Measurements from ENCODE around the gene SPATA13.
"Not testable (repeated sequence)": the region's sequence is repeated elsewhere in the genome, so short reads cannot be mapped to it uniquely, and the experiment has no call there.

Gene SPATA13

GRCh38 chr13:24160458-24161009 is at the start of gene SPATA13:
Gene SPATA13, plus strand, starts transcription at chr13:24160720. Its CDS starts 62,210 bp downstream, at chr13:24222930.
- DNase-seq (ENCODE audit: low read depth): peak; percentile 50

- DNase-seq (ENCODE audit: low read depth): no peak
Observed at GRCh38 chr13:24112791-24113190, 47.7 kb upstream of the SPATA13 start.

DNA sequence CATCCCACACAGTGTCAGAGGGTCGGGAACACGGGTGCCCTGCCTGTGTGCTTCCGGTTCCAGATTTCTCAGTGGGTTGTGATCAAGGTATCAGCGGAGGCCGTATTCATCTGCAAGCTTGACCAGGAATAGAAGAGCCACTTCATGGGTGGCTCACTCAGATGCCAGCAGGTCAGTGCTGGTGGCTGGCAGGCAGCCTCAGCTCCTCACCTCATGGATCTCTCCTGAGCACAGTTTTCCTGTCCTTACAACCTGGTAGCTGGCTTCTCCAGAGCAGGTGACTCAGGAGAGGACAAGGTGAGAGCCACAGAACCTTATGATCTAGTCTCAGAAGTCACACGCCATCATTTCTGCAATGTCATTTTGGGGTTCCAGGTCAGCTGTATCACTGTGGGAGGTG is 44.8 kb upstream of the SPATA13 start:
- no peak for DNase-seq (ENCODE audit: low read depth)

- DNase-seq (ENCODE audit: low read depth): no peak
Observed at GRCh38 chr13:24116131-24116530, 44.4 kb upstream of the SPATA13 start.

DNA sequence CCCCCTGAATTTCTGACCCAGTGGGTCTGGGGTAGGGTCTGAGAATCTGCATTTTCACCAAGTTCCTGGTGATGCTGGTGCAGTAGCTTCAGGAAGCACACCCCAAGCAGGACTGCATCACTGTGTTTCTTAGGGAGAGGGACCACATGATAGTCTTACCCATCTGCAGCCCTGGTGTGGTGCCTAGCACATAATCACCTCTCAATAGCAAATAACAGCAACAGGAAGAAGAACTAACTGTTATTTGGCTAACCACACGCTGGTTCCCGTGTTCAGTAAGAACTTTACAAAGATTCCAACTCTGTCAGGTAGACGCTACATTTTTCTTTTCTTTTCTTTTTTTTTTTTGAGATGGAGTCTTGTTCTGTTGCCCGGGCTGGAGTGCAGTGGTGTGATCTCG is 41.9 kb upstream of the SPATA13 start:
- no peak for DNase-seq (ENCODE audit: low read depth)

DNA sequence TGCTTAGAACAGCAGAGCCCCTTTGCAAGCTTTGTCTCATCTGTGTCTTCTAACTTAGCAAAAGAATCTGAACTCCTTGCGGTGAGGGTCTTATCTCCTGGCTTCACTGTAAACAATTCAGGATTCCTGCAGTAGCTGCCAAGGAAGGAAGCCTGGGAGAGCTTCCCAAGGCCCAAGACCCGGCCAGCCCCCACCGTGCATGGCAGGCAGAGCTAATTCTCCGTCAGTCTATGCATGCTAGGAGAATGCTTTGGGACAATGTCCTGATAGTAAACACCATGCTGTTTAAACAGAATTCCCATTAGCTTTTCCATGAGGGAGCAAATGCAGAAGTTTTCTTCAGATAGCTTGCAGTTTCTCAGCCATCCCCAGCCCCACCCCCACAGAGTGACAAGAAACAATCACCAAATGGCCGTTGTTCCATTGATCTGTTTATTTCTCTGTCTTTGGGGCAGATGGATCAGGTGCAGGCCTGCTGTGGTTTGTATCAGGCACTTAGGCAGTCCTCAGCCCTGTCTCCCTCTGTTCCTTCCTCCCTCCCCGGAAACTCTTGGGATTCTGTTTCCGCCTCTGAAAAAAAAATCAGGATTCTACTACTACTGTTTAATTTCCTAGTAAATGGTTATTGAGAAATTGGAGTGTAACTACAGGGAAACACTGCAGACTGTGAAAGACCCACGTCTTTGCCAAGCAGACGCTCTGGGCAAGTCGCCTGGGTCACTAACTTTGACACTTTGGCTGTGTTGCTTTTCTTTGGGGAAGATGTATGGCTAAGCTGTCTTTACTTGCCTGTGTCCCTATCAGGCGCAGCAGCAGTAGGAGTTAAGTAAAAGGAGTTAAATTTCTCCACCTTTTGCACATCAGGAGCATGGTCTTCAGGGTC is 40.7 kb upstream of the SPATA13 start:
- no peak for DNase-seq (ENCODE audit: low read depth)

- not testable (repeated sequence) for DNase-seq (ENCODE audit: low read depth)
Observed at GRCh38 chr13:24122045-24122444, 38.5 kb upstream of the SPATA13 start.

DNA sequence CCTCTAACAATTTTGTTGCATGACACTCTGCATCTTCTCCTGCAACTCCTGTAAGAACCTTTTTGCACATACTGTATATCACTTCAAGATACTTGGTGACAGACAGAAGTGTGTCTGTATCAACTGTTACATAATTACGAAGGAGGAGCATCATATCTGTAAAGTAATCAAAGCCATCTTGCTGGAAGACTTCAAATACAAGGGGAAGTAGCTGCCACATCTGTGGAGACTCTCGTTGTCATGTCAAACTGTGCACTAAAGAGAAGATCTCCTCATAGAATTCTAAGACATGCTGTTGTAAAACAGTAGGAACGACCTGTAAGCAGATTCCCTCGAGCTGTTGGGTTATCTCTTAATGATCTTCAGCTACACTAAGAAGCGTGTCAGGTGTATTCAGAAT is 38.0 kb upstream of the SPATA13 start:
- DNase-seq (ENCODE audit: low read depth): no peak

DNA sequence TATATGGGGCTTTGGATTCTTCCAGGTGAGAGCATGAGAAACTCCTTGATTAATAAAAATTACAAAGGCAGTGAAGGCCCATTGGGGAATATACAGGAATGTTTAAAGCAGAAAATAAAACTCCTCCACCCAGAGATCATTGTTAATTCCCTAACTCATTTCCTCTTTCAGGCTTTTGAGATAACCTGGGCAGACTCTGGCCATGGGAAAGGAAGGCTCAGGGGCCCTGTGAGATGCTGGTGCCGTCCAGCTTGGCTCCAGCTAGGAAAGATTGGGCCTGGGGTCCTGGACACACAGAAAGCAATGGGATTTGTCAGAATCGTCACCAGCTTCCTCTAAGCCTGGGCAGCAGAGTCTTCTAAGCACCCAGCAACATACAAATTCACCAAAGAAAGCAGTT is 36.8 kb upstream of the SPATA13 start:
- no peak for DNase-seq (ENCODE audit: low read depth)

DNA sequence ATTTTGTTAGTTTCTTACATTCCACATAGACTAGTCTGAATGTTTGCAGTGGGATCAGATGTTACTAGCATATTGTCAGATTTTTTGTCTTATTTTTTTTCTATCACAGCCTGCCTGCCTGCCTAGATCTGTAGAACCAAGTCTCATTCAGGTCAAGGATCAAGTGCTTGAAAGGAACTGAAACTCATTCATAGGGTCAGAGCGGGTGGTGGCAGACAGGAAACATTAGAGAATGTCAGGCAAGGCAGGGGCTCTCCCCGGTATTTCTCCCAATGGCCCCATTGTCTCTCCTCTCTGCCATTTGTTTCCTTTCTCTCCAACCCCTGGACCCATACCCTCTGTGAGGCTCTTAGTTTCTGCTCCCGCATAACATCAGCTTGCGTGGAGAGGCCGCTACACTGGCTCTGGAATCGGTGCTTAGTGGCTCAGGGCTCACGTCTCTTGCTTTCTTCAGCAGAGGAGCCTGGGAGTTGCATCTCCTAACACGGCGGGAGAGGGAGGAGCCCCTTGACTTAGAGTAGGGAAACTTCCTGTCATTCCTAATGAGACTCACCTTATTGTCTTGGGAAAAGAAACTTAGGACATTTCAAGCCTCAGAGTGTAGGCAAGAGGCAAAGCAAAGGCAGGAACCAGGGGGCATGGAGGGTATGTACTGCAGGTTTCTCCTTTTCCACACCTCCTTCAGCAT is 35.6 kb upstream of the SPATA13 start:
- DNase-seq (ENCODE audit: low read depth): no peak

- no peak for DNase-seq (ENCODE audit: low read depth)
Observed at GRCh38 chr13:24127116-24127631, 33.3 kb upstream of the SPATA13 start.

- no peak for DNase-seq (ENCODE audit: low read depth)
Observed at GRCh38 chr13:24128112-24128511, 32.4 kb upstream of the SPATA13 start.

DNA sequence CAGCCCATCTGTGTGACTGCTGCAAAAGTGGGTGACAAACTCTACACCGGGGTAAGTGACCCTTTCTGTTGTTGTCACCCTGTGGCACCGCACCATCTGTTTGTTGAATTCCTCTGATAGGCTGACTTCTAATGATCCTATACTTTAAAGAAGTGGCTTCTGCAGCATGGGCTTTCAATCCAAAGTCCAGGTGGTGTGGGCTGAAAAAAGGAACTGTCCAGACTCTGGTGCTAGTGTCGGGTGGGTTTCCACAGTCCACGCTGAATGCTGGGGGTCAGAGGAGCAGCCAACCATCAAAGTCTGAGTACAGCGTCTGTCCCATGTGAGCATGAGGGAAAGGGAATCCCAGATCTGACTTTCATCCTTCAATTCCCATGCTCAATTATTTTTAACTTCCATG is 31.6 kb upstream of the SPATA13 start:
- DNase-seq (ENCODE audit: low read depth): no peak

DNA sequence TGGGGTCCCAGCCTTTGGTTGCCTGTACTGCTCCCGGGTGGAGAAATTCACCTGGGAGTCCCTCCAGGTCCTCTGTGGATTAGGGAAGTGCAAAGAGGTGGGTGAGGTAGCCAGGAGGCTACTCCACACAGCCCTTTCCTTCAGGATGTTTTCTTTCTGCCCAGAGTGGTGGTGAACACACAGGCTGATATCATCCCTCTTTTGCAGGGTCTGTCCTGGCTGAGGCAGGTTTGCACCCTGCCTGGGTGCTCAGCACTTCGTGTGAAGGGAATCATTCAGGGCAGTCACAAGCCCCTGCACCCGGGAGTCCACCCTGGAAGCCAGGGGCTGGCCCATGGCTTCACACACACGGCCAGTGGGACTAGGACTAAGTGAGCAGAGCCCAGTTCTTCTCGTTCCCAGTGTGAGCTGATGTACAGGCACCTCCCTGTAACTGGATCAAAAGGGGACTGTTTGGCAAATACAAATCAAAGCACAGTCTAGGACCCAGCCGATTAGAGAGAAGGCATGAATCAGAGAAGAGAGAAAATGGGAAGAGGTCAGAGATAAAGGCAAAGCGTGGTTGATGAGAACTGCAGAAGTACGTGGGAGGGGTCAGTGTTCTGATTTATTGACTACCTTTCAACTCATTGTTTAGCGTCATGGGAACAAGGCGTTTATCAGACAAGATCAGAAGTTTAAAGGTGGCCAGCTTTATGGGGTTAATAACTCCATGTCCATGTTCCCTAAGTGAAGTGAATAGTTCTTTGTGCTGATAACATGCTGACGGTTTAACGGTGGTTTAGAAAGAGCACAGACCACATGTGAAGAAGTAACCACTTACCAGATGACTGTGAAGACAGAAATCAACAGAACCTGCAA is 30.4 kb upstream of the SPATA13 start:
- no peak for DNase-seq (ENCODE audit: low read depth)

- DNase-seq (ENCODE audit: low read depth): no peak
Observed at GRCh38 chr13:24131749-24132148, 28.8 kb upstream of the SPATA13 start.

DNA sequence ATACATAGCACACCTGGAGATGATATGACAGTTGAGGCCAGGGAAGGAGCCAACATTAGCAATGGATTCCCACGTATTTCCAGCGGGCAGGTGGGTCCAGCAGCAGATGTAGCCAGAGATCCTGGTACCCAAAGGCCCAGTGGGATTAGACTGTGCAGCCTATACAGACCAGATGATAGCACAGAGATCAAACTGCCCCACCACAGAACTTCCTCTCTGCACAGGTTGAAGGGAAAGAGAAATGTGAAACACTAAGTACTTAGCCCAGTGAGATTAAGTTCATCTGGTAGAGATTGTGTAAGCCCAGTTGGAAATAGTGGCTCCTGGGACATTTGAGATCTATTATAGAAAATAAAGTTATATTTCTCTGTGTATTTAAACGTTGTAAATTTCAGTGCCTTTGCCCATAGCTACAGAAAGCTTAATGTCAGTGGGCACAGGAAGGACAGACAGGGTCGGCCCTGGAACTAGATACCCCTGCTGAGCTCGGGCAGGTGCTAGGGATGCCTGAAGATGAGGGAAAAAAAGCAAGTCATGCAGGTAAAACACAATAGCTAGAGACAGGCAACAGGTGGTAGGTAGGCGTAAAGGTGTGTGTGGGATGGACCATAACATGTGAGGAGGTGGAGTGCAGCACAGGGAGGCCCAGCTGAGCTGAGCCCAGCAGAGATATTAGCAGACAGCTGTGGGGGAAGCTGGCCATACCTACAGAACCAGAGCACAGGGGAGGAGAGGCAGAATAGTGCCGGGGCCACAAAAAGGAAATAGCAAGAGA is 27.3 kb upstream of the SPATA13 start:
- no peak for DNase-seq (ENCODE audit: low read depth)

- DNase-seq (ENCODE audit: low read depth): no peak
Observed at GRCh38 chr13:24134231-24134630, 26.3 kb upstream of the SPATA13 start.

GRCh38 chr13:24134757-24135156 is 25.8 kb upstream of the SPATA13 start:
- no peak for DNase-seq (ENCODE audit: low read depth)

- no peak for DNase-seq (ENCODE audit: low read depth)
Observed at GRCh38 chr13:24135674-24136300, 24.7 kb upstream of the SPATA13 start.

DNA sequence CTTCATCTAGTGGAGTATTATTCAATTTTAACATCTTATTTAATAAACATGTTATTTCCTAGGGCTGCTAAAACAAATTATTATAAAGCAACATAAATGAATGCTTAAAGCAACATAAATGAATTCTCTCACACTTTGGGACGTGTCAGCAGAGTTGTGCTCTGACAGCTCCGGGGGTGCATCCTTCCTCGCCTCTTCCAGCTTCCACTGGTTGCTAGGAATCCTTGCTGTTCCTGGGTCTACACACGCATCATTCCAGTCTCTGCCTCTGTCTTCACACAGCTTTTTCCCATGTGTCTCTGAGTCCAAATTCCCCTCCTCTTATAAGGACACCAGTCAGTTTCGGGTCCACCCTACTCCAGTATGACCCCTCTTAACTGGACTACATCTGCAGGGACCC is 21.6 kb upstream of the SPATA13 start:
- DNase-seq (ENCODE audit: low read depth): no peak

Data from CMK (cell line).